GM12875 (cell line): ENCODE measurements around the gene SYT6.

Experiments used
- H3K4me3 ChIP-seq: one replicate; pipeline ENCODE4 v1.5.1; 2011; ENCODE audit warnings: low read depth, low read length, control low read depth
- TF ChIP-seq, protein P1 (sequence below): IDR thresholded peaks from 2 replicates; pipeline ENCODE4 v1.5.1; 2011; ENCODE audit warnings: low read depth, mild to moderate bottlenecking, control low read depth, inconsistent platforms, low read length, moderate library complexity, borderline replicate concordance; ENCODE audit not compliant: insufficient read depth

SYT6 gene

DNA sequence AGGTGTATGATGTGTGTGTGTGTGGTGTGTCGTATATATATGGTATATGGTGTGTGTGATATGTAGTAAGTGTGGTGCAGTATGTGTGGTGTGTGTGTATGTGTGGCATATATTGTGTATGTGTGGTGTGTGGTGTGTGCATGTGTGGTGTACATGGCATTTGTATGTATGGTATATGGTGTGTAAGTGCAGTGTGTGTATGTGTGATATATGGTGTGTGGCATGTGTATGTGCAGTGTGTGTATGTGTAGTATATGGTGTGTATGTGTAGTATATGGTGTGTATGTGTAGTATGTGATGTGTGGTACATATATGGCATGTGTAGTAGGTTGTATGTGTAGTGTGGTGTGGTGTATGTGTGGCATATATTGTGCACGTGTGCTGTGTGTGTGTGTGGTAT lies 99.5 kb downstream of the SYT6 start:
- TF ChIP-seq, protein P1, sequence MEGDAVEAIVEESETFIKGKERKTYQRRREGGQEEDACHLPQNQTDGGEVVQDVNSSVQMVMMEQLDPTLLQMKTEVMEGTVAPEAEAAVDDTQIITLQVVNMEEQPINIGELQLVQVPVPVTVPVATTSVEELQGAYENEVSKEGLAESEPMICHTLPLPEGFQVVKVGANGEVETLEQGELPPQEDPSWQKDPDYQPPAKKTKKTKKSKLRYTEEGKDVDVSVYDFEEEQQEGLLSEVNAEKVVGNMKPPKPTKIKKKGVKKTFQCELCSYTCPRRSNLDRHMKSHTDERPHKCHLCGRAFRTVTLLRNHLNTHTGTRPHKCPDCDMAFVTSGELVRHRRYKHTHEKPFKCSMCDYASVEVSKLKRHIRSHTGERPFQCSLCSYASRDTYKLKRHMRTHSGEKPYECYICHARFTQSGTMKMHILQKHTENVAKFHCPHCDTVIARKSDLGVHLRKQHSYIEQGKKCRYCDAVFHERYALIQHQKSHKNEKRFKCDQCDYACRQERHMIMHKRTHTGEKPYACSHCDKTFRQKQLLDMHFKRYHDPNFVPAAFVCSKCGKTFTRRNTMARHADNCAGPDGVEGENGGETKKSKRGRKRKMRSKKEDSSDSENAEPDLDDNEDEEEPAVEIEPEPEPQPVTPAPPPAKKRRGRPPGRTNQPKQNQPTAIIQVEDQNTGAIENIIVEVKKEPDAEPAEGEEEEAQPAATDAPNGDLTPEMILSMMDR = no peak
- H3K4me3 ChIP-seq = no peak overlapping the region

- H3K4me3 ChIP-seq = no peak overlapping the region
- TF ChIP-seq, protein P1 = no peak
Measured at GRCh38 chr1:114048232-114048631, 105.4 kb downstream of the SYT6 start.

- TF ChIP-seq, protein P1 = no peak
- no peak overlapping the region for H3K4me3 ChIP-seq
Measured at GRCh38 chr1:114043548-114043947, 110.1 kb downstream of the SYT6 start.

DNA sequence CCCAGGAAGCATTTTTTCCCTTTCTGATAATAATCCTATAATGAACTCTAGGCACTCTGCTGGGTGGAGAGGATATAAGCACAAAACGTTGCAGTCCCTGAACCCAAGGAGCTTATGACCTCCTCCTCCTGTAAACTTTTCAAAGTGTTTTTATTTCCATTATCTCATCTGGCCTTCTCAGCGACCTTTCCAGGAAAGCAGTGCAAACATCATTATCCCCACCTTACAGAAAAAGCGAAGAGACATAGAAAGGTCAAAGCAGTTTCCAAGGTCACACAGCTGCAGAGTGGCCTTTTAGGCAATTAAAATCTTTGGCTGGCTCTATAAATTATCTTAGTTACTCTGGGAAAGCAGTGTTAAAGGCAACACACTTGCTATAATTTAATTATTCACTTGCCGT lies 110.6 kb downstream of the SYT6 start:
- H3K4me3 ChIP-seq = no peak overlapping the region
- TF ChIP-seq, protein P1 = no peak

DNA sequence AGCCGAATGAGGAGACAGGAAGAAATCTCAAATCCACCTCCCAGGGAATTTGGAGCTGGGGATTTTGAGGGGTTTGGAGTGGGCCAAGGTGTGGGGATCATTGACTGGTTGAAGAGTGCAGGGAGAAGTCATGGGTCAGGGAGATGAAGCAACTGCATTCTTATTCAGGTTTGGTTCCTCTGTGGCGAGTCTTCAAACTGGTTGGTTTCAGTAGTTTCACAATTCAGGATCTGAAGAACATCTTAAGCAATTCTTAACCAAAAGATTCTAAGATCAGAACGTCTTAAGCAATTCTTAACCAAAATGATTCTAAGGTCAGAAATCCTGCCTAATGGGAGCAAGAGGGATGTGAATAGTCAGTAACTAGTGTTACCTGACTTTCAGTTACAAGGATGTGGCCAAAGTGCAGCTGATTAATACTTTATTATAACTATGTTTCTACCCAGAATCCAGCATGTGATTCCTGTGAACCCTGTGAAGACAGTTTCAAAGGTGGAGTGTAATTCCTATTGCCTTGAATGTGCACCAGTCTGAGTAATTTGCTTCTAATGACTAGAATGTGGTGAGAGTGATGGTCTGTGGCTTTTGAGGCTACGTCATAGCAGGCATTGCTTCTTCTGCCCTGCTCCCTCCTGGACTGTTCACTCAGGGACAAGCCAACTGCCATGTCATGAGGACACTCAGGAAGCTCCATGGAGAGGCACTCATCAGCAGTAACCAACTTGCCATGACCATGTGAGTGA lies 113.2 kb downstream of the SYT6 start:
- no peak overlapping the region for H3K4me3 ChIP-seq
- TF ChIP-seq, protein P1 = no peak
